Right renal pelvis (tissue), 4 donors: ENCODE data around the gene ZBTB47. TPM values are rescaled to one million over a fixed set of nuclear protein-coding genes. Genes with fewer than 3 reads are reported as not detected.

Experiments
- DNase-seq, 4 donors: peaks; one replicate each; pipeline ENCODE4 v3.0.0-alpha.2; 2013; ENCODE audit warnings: low read depth in 4 of 4, low spot score in 3 of 4, missing footprints in 1 of 4
- polyA plus RNA-seq, 4 donors: library from polyadenylated mRNA; unstranded; fragments of 120-200 nt; gene quantifications; one replicate each; pipeline ENCODE4 v1.2.1, GENCODE V29; 2013; ENCODE audit not compliant: insufficient read length in 4 of 4

The ZBTB47 gene
- polyA plus RNA-seq, 4 donors, result 15.4 to 18.3 (median 15.6) TPM

- no peak for DNase-seq
Measured at GRCh38 chr3:42707620-42708355, 54.3 kb downstream of the ZBTB47 start.

GRCh38 chr3:42708611-42709151 lies 55.2 kb downstream of the ZBTB47 start:
- DNase-seq, result no peak

GRCh38 chr3:42709621-42710020 lies 56.1 kb downstream of the ZBTB47 start:
- DNase-seq, result no peak

GRCh38 chr3:42710323-42711021 lies 57.0 kb downstream of the ZBTB47 start:
- no peak for DNase-seq

GRCh38 chr3:42711491-42712343 lies 58.2 kb downstream of the ZBTB47 start:
- no peak for DNase-seq

GRCh38 chr3:42712344-42712648 lies 58.8 kb downstream of the ZBTB47 start:
- no peak for DNase-seq

- DNase-seq, result no peak
Measured at GRCh38 chr3:42712688-42713372, 59.3 kb downstream of the ZBTB47 start.

- no peak for DNase-seq
Measured at GRCh38 chr3:42713747-42714146, 60.2 kb downstream of the ZBTB47 start.

GRCh38 chr3:42714171-42714852 lies 60.8 kb downstream of the ZBTB47 start:
- DNase-seq, result no peak

Other genes with a start within 250 kb of the ZBTB47 start
- gene LYZL4, start 243.1 kb upstream of the ZBTB47 start, polyA plus RNA-seq, result not detected
- gene VIPR1, start 151.1 kb upstream of the ZBTB47 start, polyA plus RNA-seq, result 1 to 10 TPM; 1.1 to 2.5 (median 1.8) TPM
- gene SEC22C, start 71.7 kb upstream of the ZBTB47 start, polyA plus RNA-seq, result 10 to 100 TPM; 42.8 to 48.2 (median 46.0) TPM
- gene SS18L2, start 62.8 kb upstream of the ZBTB47 start, polyA plus RNA-seq, result 10 to 100 TPM; 23.0 to 29.1 (median 26.5) TPM
- gene NKTR, start 53.0 kb upstream of the ZBTB47 start, polyA plus RNA-seq, result 100 to 1,000 TPM in 1 of 4 donors, 10 to 100 TPM in 3; 70.5 to 112 (median 76.9) TPM
- gene KLHL40, start 31.8 kb downstream of the ZBTB47 start, polyA plus RNA-seq, result under 1 TPM in 1 of 4 donors, not detected in 3; 0.03 TPM
- gene HHATL, start 49.1 kb downstream of the ZBTB47 start, polyA plus RNA-seq, result under 1 TPM; 0.30 to 0.40 (median 0.36) TPM
- 1 to 10 TPM; 2.1 to 2.8 (median 2.7) TPM for gene CCDC13, start 119.6 kb downstream of the ZBTB47 start, polyA plus RNA-seq
- 100 to 1,000 TPM; 172 to 196 (median 190) TPM for gene HIGD1A, start 150.8 kb downstream of the ZBTB47 start, polyA plus RNA-seq
- gene ACKR2, start 155.7 kb downstream of the ZBTB47 start, polyA plus RNA-seq, result 1 to 10 TPM; 2.0 to 2.6 (median 2.3) TPM
- 1 to 10 TPM in 1 of 4 donors, under 1 TPM in 3; 0.77 to 1.1 (median 0.80) TPM for gene CYP8B1, start 222.2 kb downstream of the ZBTB47 start, polyA plus RNA-seq